HG03175 (cell line): ENCODE results near the gene CD151.

ENCODE experiments used
- ATAC-seq: cut with Tn5 transposase; IDR thresholded peaks from one replicate; pipeline ENCODE4 v1.9.1; 2021; ENCODE audit warnings: mild to moderate bottlenecking, moderate library complexity; ENCODE audit not compliant: unreplicated experiment

Gene CD151

DNA sequence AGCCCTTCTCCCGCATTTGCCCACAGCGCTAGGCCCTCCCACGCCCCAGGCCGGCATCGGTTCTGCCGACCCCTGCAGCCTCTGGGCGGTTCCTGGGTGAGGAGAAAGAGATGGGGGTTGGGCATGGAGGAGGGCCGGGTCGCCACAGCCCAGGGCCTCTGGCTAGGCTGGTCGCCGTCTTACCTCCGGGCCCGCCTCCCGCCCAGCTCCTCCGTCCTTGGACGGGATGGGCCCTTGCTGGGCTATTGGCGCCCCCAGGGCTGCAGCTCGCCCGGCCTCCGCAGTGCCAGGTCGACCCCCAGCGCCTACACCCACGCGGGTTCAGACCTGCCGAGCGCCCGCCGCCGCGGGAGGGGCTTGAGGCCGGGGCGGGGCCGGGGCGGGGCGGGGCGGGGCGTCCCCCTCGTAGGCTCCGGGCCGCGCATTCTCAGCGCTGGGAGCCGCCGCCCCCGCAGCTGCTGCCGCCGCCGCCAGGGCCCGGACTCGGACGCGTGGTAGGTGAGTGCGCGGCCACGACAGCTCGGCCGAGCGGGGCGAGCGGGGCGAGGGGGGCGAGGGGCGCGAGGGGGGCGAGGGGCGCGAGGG, at the start of gene CD151:
TSS of gene CD151 (plus strand) at position 424 of the 585 bp plus-strand sequence. CDS start 3,118 bp downstream, outside the sequence.
- peak; percentile 30 for ATAC-seq

DNA sequence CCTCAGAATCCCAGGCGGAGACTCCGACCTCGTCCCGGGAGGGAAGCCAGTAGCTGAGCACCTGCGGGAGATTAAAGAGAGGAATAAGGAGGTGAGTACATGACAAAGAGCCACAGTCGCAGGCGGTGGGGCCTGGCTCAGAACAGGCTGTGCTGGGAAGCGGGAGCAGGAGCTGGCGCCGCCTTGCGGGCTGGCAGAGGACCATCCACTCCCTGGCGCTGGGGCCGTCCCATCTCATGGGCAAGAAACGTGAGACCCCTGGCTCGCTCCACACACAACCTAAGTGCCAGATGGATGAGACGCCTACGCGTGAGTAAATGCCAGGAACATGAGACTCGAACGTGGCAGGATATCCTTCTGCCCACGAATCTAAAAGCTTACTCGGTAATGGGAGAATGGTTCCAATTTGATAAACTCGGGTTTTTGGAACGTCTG, 49.2 kb upstream of the CD151 start:
- ATAC-seq, result no peak

DNA sequence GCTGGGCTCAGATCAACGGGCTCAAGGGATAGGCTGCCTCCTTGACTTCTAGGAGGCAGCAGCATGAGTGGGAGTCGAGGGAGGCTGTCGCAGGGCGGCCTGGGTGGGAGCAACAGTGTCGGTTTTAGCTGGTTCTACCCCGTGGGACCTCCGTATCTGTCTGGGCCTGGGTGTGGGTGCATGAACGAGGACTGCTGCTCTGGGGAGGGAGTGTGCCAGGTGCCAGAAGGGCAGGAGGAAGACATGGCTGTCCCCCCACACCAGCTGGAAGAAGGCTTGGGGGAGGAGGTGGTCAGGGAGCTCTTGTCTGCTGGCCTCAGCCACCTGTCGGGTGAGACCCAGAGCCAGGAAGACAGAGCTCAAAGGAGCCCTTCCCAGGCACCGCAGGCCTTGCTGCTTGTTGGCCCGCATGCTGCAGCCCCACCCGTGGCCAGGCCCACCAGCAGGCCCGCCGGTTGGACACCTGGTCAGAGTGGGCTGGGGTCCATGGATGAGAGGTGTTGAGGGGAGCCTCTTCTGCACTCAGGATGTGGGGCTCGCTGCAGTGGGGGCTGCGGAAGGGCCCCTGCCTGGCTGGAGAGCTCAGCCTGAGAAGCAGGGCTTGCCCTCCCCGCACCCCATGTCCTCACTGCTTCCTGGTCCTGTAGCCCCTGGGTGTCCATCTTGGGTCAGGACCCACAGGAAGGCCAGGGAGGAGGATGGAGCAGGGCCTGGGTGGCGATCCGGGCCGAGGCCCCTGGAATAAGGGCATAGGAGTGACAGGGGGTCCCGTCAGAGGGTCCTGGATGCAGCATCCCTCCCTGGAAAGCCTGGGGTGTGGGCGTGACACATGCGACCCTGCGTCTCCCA, 46.3 kb upstream of the CD151 start:
- no peak for ATAC-seq

DNA sequence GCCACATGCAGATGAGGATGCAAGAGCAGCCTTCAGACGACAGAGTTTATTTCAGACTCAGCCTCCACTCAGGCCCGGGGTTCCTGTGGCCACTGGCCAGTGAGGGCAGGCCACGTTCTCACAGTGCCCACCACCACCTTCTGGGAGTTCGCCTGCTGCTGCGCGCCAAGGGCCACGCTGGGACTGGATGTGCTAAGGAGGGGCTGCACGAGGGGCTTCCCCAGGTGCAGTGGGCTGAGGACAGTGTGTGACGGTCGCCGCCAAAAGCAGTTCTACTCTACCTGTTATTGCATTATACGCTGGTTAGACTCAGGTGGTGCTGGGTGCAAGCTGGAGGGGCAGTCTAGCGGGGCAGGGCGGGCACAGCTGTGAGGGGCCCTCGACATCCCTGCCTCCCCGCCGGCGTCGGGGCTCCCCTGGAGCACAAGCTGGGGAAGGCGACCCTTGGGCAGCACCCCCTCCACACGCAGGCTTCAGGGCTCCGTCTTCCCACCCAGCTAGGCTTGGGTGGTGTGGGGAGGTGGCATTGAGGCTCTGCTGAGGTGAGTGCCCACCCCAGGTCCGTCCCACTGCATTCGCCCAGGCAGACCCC, 45.6 kb upstream of the CD151 start:
- ATAC-seq, result no peak

DNA sequence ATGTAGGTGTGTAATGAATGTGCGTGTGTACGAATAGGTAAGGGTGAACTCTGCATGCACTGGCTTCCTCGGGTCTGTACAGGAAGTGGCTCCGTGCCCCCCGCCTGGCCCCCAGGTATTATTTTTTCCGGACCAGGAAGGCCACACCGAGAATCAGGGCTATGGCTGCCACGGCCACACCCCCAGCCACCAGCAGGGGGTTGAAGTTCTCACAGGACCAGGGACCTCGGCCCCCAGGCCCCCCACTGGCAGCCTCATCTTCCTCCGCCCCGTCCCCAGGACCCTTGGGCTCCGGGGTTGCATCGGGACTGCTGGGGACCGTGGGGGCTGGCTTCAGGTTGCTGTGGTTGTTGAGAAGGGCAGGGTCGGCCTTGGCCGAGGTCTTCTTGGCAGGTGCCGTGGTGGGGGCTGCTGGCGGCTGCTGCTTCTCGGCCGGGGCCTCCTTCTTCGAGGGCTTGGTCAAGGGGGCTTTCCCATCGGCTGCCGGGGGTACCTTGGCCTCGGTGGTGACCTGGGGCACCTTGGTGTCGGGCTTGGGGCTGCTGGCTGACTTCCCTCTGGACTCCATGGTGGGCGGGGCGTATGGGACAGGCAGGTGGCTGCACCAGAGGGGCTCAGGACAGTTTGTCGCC, 44.6 kb upstream of the CD151 start:
- no peak for ATAC-seq

DNA sequence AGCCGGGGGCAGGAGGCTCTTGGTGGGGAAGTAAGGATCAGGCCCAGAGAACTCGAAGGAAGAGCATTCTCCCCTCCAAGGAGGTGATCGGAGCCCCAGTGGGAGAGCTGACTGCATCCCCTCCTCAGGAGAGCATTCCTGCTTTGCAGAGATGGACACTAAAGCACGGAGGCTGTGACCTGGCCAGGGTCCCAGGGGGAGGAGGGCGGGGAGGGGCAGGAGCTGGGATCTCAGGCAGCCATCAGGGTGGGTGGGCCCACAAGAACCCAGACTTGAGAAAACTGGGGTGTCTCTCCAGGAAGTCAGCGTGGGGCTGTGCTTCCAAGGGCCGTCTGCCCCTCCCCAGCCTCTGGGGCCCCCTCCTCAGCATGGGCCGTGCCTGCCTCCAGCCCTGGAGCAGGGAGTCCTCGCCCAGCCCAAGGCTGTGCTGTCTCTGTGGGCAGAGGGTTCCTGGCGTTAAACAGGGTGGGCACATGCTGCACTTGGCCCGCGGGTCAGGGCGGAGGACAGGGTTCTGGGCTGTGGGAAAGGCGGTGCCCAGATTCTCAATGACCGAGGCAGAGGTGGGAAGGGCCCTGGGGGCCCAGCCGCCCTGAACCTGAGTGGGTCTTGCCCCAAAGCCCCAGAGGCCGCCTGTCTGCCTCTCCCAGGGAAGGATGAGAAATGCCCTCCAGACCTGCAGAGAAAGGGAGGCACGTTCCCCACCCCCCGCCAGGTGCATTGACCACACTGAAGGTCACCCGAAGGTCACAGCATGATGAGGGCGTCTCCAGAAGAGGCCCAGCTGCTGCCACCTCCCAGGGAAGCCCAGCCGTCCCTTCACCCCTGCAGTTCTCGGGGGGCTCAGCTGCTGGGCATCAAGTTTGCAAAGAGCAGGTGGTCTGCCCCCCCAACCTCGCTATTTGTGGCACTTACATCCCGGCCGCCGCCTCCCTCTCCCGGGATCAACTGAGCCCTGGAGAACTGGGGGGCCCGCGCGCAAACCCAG, 43.5 kb upstream of the CD151 start:
- no peak for ATAC-seq

DNA sequence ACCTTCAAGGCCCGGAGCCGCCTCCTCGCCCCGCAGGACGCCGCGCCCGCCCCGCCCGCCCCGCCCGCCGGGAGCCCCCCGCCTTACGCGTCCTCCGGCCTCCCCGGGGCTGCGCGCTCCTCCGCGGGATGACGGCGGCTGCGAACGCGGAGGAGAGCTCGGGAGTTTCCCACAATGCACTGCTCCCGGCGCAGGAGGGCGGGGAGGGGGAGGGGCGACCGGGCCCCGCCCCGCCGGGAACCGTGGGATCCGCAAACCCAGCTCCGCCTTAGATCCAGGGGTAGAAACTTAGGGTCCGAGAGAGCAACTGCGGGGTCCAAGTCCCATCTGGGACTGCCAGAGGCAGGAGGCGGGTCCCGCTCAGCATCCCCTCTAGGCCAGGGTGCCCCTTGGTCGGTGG, 42.8 kb upstream of the CD151 start, which contains the start of gene CEND1:
TSS of gene CEND1 (minus strand) at position 148 of the 400 bp plus-strand sequence. CDS start 1,514 bp downstream, outside the sequence.
- ATAC-seq, result no peak

DNA sequence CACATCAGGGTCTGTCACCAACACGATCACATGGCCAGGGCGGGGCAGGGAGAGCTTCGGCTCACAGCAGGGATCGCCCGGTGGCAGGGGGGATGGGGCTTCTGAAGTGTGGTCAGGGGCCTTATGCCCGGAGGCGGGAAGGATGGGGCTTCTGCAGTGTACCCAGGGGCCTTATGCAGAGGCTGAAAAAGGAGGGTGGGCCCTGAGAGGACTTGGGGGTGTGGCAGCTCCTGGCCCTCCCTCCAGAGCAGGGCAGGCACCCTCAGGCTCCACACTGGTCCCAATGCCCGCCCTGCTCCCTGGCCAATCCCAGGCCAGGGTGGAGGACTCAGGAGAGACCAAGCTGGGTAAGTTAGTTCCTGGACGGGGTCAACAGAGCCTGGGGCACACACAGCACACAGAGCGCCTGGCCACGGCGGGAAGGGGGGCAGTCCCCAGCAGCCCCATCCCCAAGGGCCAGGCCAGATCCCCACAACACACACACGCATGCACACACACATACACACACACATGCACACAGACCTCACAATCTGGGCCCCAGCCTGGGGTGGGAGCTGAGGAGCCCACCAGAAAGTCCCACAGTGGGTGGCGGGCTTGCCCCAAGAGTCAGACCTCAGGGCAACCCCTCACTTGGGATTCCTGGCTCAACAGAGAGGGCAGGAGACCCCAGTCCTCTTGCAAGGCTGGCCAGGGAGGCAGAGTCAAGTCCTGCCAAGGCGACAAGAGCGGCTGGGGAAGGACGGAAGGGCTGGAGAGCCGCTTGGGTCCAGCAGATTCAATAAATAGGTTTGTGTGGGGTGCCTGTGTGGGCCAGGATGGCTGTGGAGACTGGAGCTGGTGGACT, 41.8 kb upstream of the CD151 start:
- no peak for ATAC-seq

DNA sequence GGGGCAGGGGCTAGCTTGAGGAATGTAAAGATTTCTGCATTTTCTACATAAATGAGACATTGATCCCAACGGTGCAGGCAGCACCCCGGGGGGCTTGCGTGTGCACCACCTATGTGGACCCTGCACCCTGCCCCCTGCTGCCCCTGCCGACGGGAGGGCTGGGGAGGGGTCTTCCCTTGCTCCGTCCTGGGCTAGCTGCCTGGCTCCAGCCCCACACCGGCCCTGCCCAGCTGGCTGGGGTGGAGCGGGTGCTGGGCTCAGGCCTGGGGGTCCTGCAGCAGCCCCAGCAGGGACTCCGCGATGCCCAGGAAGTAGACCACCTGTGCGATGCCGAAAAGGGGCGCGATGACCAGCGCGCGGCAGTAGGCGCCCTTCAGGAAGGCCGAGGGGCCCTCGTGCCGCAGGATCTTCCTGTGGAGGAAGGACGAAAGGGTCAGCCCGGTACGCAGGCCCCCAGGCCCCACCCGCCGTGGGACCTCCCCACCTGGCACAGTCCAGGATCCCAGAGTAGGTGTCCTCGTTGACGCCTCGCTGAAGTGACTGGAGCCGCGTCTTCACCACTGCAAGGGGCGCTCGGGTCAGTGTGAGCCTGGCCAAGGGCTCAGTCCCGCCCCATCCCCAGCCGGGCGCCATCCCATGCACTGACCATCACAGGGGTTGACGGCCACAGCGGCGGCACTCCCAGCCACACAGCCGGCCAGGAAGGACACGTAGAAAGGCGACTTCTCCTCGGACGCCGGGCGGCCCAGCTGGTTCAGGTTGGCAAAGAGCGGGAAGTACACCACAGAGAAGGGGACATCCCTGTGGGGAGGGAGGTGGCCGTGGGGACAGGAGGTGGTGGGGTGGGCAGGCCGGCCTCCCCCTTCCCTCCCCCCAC, 40.9 kb upstream of the CD151 start:
- no peak for ATAC-seq

DNA sequence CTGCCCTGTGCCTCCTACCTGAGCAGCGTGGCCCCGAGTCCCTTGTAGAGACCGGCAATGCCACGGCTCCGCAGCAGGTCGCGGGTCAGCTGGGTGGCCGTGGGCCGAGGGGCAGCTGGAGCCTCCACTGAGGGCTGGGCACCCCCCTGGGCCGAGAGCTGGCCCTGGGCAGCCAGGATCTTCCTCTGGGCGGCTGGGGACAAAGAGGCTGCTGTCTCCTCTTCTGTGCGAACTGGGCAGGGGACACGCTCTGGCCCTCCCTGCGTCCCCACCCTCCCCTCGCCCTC, 40.3 kb upstream of the CD151 start:
- ATAC-seq, result no peak

DNA sequence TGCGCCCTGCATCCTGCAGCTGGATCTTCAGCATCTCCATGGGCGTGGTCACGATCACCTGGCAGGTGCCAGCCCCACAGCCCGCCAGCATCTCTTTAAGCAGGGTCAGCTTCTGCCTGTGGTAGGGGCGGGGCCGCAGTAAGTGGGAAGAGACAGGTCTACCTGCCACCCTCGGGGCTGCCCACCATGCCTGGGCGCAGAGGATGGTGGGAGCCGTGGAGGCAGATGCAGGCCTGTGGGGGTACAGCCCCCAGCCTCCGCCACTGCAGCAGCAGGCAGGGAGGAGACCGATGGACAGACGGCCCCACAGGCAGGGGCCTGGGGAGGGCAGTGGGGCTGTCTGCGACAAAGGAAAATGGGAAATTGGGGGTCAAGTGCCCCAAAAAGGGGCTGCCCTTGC, 39.9 kb upstream of the CD151 start:
- no peak for ATAC-seq

DNA sequence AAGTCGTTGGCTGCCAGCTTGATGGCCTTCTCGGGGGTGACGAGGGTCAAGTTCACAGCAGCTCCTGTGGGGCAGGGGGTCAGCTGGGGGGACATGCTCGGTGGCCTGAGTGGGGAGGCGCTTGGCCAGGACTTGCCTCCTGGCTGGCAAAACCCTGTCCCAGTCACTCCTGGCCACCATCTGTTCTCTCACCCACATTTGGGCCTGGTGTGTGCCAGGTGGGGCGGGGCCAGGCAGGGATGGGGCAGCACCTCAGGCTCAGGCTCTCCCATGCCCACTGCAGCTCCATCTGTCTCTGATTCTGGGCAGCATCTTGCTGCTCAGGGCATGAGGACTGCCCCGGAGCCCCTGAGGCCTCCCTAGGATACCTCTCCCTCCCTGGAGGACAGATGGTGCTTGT, 39.2 kb upstream of the CD151 start:
- ATAC-seq, result no peak

DNA sequence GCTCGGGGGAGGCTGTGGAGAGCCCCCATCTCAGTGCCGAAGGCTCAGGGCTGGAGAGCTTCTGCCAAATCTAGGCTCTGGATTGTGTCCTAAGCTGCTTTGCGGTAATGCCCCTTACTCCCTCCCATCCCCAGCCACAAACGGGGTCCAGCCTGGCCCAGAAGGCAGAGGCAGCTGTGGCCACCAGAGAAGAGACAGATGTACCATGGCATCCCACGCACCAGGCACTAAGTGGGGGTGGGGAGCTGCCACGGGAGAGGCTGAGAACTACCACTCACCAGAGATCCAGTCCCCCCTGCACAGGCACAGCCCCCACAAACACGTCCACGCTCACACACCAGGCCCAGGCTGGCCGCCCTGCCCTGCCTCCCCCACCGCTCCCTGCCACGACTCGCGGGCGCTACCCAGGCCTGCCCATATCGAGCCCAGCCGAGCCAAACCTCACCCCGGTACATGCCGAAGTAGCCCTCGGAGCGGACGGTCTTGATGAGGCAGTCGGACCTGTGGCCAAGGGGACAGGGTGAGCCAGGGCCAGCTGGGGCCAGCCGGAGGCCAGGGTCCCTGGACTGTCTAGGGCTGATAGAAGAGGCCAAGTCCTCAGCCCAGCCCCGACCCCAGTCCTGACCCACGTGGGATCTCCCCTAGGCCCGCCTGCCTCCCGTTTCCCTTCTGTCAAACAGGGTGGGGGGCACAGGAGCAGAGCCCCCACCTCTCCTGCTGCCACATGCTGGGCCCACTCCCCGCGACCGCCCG, 38.6 kb upstream of the CD151 start:
- ATAC-seq, result no peak

DNA sequence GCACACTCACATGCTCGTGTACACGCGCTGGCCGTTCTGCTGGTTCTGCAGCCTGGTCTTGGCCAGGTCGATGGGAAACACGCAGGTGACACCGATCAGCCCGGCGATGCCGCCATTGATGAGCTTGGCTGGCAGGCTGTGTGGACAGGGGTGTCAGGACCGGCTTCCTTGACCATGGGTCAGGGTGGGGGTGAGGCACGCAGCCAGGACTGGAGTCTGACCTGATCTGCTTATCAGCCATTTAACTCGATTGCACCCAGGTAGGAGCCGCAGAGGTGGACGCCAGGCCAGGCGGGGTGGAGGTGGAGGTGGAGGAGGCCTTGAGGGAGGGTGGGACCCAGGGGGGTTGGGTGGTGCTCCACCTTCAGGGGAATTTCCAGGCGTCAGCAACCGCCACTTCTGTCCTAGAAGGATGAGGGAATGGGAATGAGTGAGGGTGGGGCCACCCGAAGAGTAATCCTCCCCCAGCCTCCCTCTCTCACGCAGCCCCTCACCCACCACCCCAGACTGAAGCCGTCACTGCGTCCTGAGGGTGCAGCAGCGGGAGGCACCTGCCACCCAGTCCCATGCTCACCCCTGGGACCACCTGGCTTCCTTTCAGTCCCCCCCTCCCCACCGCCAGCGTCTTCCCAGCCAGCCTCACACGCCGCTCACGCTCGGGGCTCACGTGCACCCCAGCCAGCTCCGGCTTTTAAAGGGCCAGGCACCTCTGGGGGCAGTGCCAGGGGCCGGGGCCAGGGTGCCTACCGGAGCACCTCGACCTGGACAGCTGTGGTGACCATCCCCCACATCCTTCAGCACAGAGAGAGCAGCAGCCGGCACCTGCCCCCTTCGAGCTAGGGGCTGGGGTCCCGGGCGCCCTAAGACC, 37.8 kb upstream of the CD151 start:
- no peak for ATAC-seq

DNA sequence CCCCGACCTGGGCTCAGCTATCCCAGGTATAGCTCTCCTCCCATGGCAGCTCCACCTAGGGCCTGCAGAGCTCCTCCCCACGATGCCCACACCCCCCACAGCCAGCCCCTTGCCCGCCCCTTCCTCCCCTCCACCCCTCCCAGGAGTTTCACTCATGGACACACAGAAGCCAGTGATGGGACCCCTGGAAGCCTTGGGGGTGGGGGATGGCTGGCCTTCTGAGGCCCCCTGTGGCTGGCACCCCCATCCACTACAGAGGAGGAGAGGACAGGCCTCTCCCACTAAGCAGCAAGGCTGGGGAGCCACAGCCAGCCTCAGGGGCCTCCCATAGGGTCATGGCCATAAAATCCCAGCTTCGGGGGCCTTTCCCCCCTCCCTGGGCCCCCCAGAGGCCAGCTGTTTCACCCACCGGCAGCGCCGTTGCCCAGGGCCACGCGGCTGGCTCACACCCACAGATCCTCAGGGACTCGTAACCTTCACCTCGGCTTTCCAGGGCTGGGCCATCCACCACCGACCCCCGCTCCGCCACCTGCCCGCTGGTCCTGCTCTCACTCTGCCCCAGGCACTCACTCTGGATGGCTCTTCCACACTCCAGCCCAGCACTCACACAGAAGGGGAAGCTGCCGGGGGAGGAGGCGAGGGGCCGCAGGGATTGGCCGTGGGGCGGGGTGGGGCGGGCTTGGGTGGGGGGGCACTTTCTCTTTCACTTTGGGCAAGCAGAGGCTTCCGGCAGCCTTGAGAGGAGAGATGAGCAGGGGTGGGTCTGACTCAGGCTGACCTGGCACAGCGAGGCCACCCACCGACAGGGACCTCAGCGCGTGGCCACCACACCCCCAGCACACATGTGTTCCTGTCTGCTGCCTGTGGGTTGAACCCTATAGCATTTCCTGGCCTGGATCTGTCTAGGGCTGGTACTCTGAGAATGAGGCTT, 36.9 kb upstream of the CD151 start:
- peak; percentile 28 for ATAC-seq
